GM10248 (cell line): ENCODE results near the gene RIOK3.
"Not testable (repeated sequence)": the region's sequence is repeated elsewhere in the genome, so short reads cannot be mapped to it uniquely, and the experiment has no call there.

Source experiments
- CTCF ChIA-PET: fragments of 300-600 bp; sonication (Branson Sonifier 250); formaldehyde crosslinking; extraction: SDS; loops from one replicate; lab custom pipeline; 2021; ENCODE audit warnings: antibody characterized with exemption; lab: Yijun Ruan, JAX
- POLR2A ChIA-PET: fragments of 350-650 bp; sonication (Branson Sonifier 250); formaldehyde crosslinking; extraction: SDS; loops from one replicate; lab custom pipeline; 2020; ENCODE audit warnings: antibody characterized with exemption; lab: Yijun Ruan, JAX
- DNase-seq: peaks from one replicate; pipeline ENCODE4 v3.0.0; 2012; ENCODE audit errors: extremely low spot score
- TF ChIP-seq, protein P1 (sequence below): IDR thresholded peaks from 2 replicates; pipeline ENCODE4 v1.5.1; 2012; ENCODE audit warnings: mild to moderate bottlenecking, low read depth; ENCODE audit errors: extremely low read depth, missing control alignments, control extremely low read depth

Gene RIOK3

DNA sequence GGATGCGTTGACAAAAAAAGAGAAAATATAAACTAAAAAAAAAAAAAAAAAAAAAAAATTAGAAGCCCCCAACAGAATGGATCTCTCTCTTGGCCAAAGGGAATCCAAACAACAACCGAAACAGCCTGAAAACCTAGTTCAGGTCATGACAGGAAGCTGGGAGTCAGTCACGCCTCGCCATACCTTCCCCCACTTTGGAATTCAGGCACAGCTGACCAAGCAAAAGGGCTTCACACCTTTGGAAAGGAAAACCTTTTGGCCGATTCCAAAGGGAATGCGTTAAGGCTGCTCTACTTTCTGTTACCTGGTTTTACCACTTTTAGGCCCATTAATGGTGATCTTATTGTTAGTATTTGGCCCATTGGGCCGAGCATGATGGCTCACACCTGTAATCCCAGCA, 32.3 kb downstream of the RIOK3 start:
- ChIA-PET POLR2A (interaction anchor here (0.7 kb wide), 1 partner anchor 1644 kb away, joined by 5 read pairs; no protein-coding TSS in a partner anchor), CTCF (interaction anchor here (2.6 to 11.4 kb wide), 2 partner anchors 11 to 15 kb away, joined by 13 to 178 read pairs; partner anchors contain the start of gene RMC1)
- DNase-seq = no peak
- TF ChIP-seq, protein P1, sequence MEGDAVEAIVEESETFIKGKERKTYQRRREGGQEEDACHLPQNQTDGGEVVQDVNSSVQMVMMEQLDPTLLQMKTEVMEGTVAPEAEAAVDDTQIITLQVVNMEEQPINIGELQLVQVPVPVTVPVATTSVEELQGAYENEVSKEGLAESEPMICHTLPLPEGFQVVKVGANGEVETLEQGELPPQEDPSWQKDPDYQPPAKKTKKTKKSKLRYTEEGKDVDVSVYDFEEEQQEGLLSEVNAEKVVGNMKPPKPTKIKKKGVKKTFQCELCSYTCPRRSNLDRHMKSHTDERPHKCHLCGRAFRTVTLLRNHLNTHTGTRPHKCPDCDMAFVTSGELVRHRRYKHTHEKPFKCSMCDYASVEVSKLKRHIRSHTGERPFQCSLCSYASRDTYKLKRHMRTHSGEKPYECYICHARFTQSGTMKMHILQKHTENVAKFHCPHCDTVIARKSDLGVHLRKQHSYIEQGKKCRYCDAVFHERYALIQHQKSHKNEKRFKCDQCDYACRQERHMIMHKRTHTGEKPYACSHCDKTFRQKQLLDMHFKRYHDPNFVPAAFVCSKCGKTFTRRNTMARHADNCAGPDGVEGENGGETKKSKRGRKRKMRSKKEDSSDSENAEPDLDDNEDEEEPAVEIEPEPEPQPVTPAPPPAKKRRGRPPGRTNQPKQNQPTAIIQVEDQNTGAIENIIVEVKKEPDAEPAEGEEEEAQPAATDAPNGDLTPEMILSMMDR = no peak

GRCh38 chr18:23487738-23488570, 34.9 kb downstream of the RIOK3 start:
- CTCF ChIA-PET = interaction anchor here (0.9 to 11.4 kb wide), 8 partner anchors 9 to 431 kb away, joined by 3 to 178 read pairs (median 6); partner anchors contain the start of gene RMC1
- POLR2A ChIA-PET = interaction anchor here (0.5 to 1.6 kb wide), 3 partner anchors 13 to 27 kb away, joined by 3 to 6 read pairs (median 4); no protein-coding TSS in a partner anchor
- no peak for DNase-seq
- TF ChIP-seq, protein P1 = no peak

DNA sequence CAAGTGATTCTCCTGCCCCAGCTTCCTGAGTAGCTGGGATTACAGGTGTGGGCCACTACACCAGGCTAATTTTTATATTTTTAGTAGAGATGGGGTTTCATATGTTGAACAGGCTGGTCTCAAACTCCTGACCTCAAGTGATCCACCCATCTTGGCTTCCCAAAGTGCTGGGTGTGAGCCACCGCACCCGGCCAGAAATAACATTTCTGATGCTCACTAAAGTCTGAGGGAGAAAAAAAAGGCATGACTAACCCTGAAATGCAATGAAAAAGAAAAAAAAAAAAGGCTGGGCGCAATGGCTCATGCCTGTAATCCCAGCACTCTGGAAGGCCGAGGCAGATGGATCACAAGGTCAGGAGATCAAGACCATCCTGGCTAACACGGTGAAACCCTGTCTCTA, 36.5 kb downstream of the RIOK3 start:
- DNase-seq, POLR2A ChIA-PET: not testable (repeated sequence)
- CTCF ChIA-PET = interaction anchor here (2.1 kb wide), 1 partner anchor 9 kb away, joined by 14 read pairs; no protein-coding TSS in a partner anchor

DNA sequence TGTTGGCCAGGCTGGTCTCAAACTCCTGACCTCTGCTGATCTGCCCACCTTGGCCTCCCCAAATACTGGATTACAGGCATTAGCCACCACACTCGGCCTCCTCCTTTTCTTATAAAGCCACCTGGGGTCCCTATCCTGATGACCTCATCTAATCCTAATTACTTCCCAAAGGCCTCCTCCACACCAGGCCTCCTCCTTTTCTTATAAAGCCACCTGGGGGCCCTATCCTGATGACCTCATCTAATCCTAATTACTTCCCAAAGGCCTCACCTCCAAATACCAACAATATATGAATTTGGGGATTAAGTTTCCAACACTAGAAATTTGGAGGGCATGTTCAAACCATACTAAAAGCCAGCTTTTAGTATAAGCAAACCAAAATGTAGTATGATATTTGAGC, 40.6 kb downstream of the RIOK3 start:
- TF ChIP-seq, protein P1 = no peak
- ChIA-PET POLR2A (no interaction called here), CTCF (interaction anchor here (1.3 to 14.2 kb wide), 2 partner anchors 10 to 210 kb away, joined by 3 to 178 read pairs; no protein-coding TSS in a partner anchor)
- no peak for DNase-seq

GRCh38 chr18:23494992-23495391, 41.9 kb downstream of the RIOK3 start:
- CTCF ChIA-PET = interaction anchor here (0.9 to 14.2 kb wide), 2 partner anchors 12 to 21 kb away, joined by 3 to 178 read pairs; no protein-coding TSS in a partner anchor
- POLR2A ChIA-PET = no interaction called here
- TF ChIP-seq, protein P1 = no peak
- no peak for DNase-seq

DNA sequence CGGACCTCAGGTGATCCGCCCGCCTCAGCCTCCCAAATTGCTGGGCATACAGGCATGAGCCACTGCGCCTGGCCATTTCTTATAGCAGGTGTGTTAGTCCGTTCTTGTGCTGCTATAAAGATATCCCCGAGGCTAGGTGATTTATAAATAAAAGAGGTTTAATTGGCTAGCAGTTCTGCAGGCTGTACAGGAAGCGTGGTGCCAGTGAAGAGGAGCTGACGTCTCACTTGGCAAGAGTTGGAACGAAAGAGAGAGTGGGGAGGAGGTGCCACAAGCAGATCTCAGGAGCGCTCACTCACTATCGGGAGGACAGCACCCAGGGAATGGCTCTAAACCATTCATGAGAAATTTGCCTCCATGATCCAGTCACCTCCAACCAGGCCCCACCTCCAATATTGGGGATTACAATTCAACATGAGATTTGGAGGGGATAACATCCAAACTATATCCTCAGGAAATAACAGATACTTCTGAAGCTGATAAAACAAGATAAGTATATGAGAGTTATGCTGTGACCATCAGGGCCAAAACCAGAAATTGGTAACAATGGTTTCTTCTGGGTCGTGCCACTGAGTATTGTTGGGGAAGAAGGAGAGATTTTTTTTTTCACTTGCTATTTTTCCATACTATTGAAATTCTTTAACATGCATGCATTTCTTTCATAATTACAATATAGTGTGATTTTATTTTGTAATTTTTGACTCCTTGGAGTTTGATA, 42.8 kb downstream of the RIOK3 start:
- TF ChIP-seq, protein P1 = no peak
- no peak for DNase-seq
- ChIA-PET POLR2A (no interaction called here), CTCF (interaction anchor here (1.7 to 14.2 kb wide), 3 partner anchors 9 to 20 kb away, joined by 6 to 178 read pairs (median 33); no protein-coding TSS in a partner anchor)
